Measurements from ENCODE around the gene PET100. TPM values are rescaled to one million over a fixed set of nuclear protein-coding genes. Genes with fewer than 3 reads are reported as not detected.

Gene PET100
- total RNA-seq, 2 donors from 2014 or later = 1.3 to 32.0 TPM

- H3K4me1 ChIP-seq = no peaks in the 10 kb centered on the region
- WGBS, 2 donors = 86 to 92% methylated on average over 8 to 28 of the region's 31 CpGs
- peaks cover 13 to 14% of the 10 kb centered on the region in 2 donors for H3K36me3 ChIP-seq (replicated peaks in 1 of 2; ENCODE audit: insufficient read depth in 1 of 2, low read depth in 2 of 2)
- H3K27me3 ChIP-seq = no peaks in the 10 kb centered on the region
- DNase-seq (no peak), ATAC-seq (no peak)
- TF ChIP-seq CTCF (IDR thresholded peaks at IDR 0.05) (no peak), POLR2A (IDR thresholded peaks at IDR 0.05) (no peak)
- no peak overlapping the region for H3K4me3 ChIP-seq
- H3K9me3 ChIP-seq = no peaks in the 10 kb centered on the region
- intact Hi-C loops (cut with DNase I) = no loop called here
- no peak overlapping the region for H3K27ac ChIP-seq
Observed at GRCh38 chr19:7610491-7611240, 18.9 kb upstream of the PET100 start.

GRCh38 chr19:7611541-7612279 is 17.9 kb upstream of the PET100 start:
- Histone ChIP-seq H3K4me1 (no peaks in the 10 kb centered on the region), H3K36me3 (replicated peaks in 1 of 2; ENCODE audit: insufficient read depth in 1 of 2, low read depth in 2 of 2) (peaks cover 13 to 14% of the 10 kb centered on the region in 2 donors), H3K4me3 (no peak overlapping the region), H3K9me3 (no peaks in the 10 kb centered on the region), H3K27me3 (no peaks in the 10 kb centered on the region), H3K27ac (no peak overlapping the region)
- DNase-seq (no peak), ATAC-seq (no peak)
- intact Hi-C loops (cut with DNase I) = no loop called here
- WGBS, 2 donors = 87 to 94% methylated on average over 11 to 39 of the region's 41 CpGs
- TF ChIP-seq CTCF (IDR thresholded peaks at IDR 0.05) (no peak), POLR2A (IDR thresholded peaks at IDR 0.05) (no peak)

GRCh38 chr19:7612282-7613274 is 17.0 kb upstream of the PET100 start:
- no peak for TF ChIP-seq POLR2A (IDR thresholded peaks at IDR 0.05)
- no peak for TF ChIP-seq CTCF (IDR thresholded peaks at IDR 0.05)
- DNase-seq (no peak), ATAC-seq (no peak)
- H3K27me3 ChIP-seq = no peaks in the 10 kb centered on the region
- intact Hi-C loops (cut with DNase I) = no loop called here
- no peaks in the 10 kb centered on the region for H3K9me3 ChIP-seq
- WGBS, 2 donors = 94% methylated on average over 32 to 40 of the region's 81 CpGs
- no peak overlapping the region for H3K4me3 ChIP-seq
- no peak overlapping the region for H3K27ac ChIP-seq
- peaks cover 14 to 15% of the 10 kb centered on the region in 2 donors for H3K36me3 ChIP-seq (replicated peaks in 1 of 2; ENCODE audit: insufficient read depth in 1 of 2, low read depth in 2 of 2)
- peaks cover 5% of the 10 kb centered on the region for H3K4me1 ChIP-seq

- intact Hi-C loops (cut with DNase I) = no loop called here
- TF ChIP-seq CTCF (IDR thresholded peaks at IDR 0.05) (no peak), POLR2A (IDR thresholded peaks at IDR 0.05) (no peak)
- DNase-seq (no peak), ATAC-seq (no peak)
- WGBS, 2 donors = 88 to 94% methylated on average over 36 to 55 of the region's 59 CpGs
- Histone ChIP-seq H3K9me3 (no peaks in the 10 kb centered on the region), H3K27me3 (no peaks in the 10 kb centered on the region), H3K36me3 (replicated peaks in 1 of 2; ENCODE audit: insufficient read depth in 1 of 2, low read depth in 2 of 2) (peaks cover 9 to 11% of the 10 kb centered on the region in 2 donors), H3K4me3 (no peak overlapping the region), H3K27ac (no peak overlapping the region), H3K4me1 (peaks cover 29% of the 10 kb centered on the region)
Observed at GRCh38 chr19:7614859-7615741, 14.5 kb upstream of the PET100 start.

Measured in body of pancreas (tissue), 4 donors.